SK-MEL-5 (cell line): Measurements from ENCODE around the gene MRPS26. TPM values are rescaled to one million over a fixed set of nuclear protein-coding genes. Genes with fewer than 3 reads are reported as not detected.
"Not testable (repeated sequence)": the region's sequence is repeated elsewhere in the genome, so short reads cannot be mapped to it uniquely, and the experiment has no call there.

Experiments used
- DNase-seq: peaks from one replicate; pipeline ENCODE4 v3.0.0-alpha.2; 2016; ENCODE audit warnings: low read depth, low spot score
- in situ Hi-C: cut with HindIII; loops from 2 replicates; pipeline ENCODE4 v1.10.0; 2016; ENCODE audit warnings: low sequenced_read_pairs, high pct_unique_total_duplicates, low pct_unique_long_range_greater_than_20kb
- total RNA-seq: library from RNA; depleted of rRNA; stranded (reverse); fragments of >200 nt; shearing (Covaris generic); gene quantifications from 2 replicates; pipeline ENCODE4 v1.2.3, GENCODE V29; 2014

The MRPS26 gene
- total RNA-seq, 1 experiment from 2014 or later, result 82.3 TPM

DNA sequence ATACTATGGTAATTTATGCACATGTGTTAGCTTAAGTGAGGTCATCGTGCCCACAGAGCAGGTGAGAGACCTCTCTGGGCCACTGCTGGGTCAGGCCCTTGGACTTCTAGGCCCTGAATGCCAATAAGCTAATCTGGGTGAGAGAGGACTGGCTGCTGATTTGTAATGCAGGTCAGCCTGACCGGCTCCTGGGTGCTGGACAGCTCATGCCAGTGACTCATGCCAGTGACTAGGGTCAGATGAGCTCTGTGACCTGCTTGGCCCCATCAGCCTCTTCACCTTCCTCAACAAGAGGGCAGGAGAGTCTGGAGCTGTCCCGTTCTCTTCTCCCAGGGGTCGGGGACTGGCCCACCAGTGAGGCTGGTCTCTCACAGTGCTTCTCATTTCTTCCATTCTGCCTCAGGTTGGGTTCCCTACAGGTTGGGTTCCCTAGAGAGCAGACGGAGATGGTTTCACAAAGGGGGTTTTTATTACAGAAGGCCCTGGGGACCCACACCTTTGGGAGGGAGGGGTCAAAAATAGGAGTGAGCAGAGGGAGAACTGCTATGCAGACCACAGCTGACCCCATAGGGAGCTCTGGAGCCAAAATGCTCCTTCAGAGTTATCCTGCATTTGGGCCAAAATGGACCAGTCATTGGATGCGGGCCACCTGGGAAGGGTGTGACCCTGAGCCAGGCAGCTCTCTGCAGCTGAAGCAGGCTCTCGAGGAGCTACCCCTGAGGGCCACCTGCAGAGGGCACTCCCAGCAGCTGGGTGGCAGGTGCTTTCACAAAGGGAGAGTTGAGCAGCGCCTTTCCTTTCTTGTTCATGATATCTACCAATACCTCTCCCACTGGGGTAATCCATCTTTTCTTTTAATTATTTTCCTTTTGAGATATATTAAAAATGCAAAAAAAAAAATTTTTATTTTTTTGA lies 23.4 kb downstream of the MRPS26 start:
- DNase-seq, result no peak
- in situ Hi-C loops, result no loop called here

DNA sequence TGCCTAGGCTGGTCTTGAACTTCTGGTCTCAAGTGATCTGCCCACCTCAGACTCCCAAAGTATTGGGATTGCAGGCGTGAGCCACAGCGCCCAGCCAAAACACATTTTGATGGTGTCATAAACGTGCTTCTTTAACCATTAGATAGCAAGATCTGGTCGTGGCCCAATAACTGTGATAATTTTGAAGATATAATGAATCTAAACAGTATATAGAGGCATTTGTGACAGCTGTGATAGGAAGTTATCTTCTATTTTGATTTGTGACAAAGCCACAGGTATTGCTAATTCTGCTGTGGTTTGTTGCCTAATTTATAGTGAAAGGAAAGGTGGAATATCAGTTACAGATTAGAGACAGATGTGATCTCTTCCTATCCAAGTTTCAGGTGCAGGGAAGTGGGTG lies 24.9 kb downstream of the MRPS26 start:
- in situ Hi-C loops, result no loop called here
- DNase-seq, result no peak

DNA sequence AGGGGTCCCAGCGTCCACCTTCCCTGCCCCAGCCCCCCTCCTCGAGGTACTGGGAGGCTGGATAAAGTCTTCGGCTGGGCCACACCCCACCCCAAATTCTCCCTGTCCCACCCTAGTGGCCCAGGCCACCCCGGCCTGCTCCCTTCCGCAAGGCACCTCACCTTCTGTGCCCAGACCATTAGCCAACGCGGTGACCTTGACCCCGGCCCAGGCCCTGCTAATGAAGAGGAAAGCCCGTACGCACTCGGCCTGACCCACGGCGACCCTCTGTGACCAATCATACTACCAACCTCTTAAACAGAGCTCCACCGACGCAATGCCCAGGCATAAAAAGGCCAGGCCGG lies 25.4 kb downstream of the MRPS26 start:
- in situ Hi-C loops, result no loop called here

GRCh38 chr20:3071610-3072529 lies 26.0 kb downstream of the MRPS26 start, which contains the start of gene OXT:
Gene OXT (plus strand): TSS chr20:3071620. CDS start chr20:3071656, 36 bp downstream.
- in situ Hi-C loops, result no loop called here
- no peak for DNase-seq

More for the DNA sequence above, 25.4 kb downstream of the MRPS26 start:
- DNase-seq, result no peak

GRCh38 chr20:3072530-3073250 lies 26.8 kb downstream of the MRPS26 start:
- in situ Hi-C loops, result no loop called here
- no peak for DNase-seq

DNA sequence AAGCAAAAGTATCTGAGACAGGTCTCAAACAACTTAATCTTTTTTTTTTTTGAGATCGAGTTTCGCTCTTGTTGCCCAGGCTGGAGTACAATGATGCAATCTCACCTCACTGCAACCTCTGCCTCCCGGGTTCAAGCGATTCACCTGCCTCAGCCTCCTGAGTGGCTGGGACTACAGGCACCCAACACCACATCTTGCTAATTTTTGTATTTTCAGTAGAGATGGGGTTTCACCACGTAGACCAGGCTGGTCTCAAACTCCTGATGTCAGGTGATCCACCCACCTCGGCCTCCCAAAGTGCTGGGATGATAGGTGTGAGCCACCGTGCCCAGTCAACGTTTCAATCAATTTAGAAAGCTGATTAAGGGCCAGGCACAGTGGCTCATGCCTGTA lies 27.4 kb downstream of the MRPS26 start:
- in situ Hi-C loops, DNase-seq: not testable (repeated sequence)

DNA sequence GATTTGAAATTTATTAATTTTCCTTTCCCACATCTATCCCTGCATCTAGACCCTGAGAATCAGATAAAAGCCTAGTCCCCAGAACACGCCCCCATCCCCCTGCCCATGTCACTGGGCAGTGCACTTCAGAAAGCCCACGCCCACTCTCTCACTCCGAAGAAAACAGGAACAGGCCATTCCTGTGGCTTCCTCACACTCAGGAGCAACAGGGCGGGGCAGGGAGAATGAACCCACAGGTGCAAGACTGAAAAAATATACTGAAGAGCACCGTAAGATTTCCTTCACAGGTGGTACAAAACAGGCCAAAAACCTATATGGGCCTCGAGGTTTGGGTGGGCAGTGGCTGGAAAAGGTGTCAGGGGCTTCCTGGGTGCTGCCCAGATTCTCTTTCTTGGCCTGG lies 29.0 kb downstream of the MRPS26 start:
- in situ Hi-C loops, result no loop called here
- DNase-seq, result no peak

DNA sequence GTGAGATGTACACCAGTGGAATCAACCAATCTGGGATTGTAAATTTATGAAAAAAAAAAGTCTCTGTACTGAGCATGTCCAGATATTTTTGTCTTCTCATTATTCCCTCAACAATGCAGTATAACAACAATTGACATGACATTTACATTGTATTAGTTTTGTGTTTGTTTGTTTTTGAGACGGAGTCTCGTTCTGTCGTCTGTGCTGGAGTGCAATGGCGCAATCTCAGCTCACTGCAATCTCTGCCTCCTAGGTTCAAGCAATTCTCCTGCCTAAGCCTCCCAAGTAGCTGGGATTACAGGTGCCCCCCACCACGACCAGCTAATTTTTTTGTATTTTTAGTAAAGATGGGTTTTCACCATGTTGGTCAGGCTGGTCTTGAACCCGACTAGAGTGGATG lies 29.5 kb downstream of the MRPS26 start:
- in situ Hi-C loops, DNase-seq: not testable (repeated sequence)

GRCh38 chr20:3077618-3078134 lies 31.8 kb downstream of the MRPS26 start:
- in situ Hi-C loops, result no loop called here
- no peak for DNase-seq

DNA sequence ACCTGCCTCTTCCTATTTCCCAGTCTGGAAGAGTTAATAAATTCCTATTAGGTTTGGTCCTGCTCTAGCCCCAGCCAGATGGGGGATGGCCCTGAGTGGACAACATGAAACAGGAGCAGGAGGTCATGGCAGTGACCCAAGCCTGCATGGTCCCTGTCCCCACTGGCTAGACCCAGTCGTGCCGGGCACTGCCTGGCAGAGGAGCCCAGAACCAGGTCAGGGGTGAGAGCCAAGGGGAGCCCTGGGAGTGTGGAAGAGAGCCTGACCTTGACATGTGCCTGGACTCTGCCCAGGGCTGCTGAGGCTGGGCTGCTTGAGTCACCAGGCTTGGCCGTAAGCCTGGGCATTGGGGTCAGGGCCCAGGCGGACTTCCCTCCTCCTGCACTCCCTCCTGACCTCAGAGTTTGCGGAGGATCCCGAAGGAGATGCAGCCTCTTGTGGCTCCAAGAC lies 35.1 kb downstream of the MRPS26 start:
- DNase-seq, result no peak
- in situ Hi-C loops, result no loop called here

DNA sequence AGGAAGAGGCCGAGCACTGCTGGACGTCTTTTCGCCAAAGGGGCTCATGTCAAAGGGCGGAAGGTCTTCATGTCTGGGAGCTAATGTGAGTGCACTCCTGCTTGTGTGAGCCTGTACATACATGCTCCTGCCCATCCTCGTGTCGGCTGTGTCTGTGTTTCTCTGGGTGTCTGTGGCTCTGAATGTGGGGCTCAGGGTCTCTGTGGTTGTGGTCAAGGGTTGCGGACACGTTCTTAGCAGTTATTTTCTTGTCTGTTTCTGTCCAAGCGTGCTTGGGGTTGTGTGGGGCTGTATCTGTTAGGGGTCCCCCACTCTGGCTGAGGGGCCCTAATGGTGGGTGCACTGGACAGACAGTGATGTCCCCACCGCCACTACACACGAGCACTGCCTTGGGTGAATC lies 35.8 kb downstream of the MRPS26 start:
- in situ Hi-C loops, result no loop called here
- no peak for DNase-seq

DNA sequence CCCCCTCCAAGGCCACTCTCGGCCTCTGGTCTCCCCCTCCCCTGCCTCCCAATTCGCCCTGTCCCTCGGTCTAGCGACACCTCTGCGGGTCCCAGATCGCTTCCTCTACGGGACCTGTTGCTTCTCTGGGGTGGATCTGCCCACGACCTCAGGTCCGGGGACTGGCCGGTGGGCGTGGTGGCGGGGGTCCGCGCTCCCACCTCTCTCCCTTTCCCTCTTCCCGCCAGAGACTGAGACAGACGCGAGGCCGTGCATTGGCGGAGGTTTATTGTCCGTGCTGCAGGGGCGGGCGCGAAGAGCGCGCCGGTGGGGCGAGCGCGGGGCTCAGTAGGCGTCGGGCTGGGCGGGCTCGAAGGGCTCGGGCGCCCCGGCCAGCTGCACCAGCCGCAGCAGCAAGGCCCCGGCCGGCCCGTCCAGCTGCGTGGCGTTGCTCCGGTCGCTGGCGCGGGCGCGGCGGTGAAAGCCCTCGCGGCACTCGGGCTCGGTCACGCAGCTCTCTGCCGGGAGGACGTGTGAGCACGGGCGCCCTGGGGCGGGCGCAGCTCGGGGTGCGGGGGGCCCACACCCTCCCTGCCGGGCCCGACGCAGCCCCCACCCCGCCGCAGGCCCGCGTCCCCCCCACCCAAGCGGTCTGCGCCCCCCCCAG lies 36.6 kb downstream of the MRPS26 start:
- no peak for DNase-seq
- in situ Hi-C loops, result no loop called here

- DNase-seq, result no peak
- in situ Hi-C loops, result no loop called here
Observed at GRCh38 chr20:3082955-3083952, 37.4 kb downstream of the MRPS26 start.

DNA sequence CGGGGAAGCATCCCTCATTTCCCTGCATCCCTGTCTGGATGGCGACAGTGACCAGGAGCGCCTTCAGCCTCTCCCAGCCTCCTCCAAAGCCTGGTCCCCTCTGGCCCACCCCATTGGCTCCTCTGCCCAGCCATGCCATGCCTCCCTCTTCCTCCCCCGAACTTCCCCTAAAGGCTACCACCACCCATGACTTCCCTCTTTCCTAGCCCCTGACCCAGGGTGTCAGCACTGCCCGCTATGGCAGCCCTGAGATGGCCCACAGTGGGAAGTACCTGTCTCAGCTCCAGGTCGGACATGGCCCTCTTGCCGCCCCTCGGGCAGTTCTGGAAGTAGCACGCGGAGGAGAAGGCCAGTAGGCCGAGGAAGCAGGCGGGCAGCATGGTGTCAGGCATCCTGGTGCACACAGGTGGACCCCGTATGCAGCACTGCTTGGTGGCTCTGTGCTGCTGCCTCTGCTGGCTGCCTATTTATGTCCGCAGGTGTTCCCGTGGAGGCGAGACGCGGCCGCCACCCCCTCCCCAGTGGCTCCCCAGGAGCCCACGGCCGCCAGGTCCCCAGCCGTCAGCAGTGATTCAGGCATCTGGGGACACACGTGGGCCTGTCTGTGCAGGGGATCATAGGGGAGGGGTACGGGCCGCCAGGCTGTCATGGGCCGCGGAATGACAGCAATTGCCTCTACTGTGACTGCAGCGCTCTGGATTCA lies 38.6 kb downstream of the MRPS26 start, which contains the start of gene AVP:
TSS of gene AVP (minus strand) at position 442 of the 703 bp plus-strand sequence. CDS start at position 392, 50 bp downstream.
- in situ Hi-C loops, result no loop called here
- no peak for DNase-seq

- in situ Hi-C loops, result no loop called here
- DNase-seq, result no peak
Observed at GRCh38 chr20:3084986-3085360, 39.1 kb downstream of the MRPS26 start.
